ENCODE data around the gene TMEM38A. TPM values are rescaled to one million over a fixed set of nuclear protein-coding genes. Genes with fewer than 3 reads are reported as not detected.
"Not testable (repeated sequence)": the region's sequence is repeated elsewhere in the genome, so short reads cannot be mapped to it uniquely, and the experiment has no call there.

TMEM38A gene
- total and polyA plus RNA-seq, 4 donors, result 3.1 to 6.2 (median 3.9) TPM

GRCh38 chr19:16722591-16722990 is 61.7 kb downstream of the TMEM38A start (continued):
- TF ChIP-seq, protein P1, sequence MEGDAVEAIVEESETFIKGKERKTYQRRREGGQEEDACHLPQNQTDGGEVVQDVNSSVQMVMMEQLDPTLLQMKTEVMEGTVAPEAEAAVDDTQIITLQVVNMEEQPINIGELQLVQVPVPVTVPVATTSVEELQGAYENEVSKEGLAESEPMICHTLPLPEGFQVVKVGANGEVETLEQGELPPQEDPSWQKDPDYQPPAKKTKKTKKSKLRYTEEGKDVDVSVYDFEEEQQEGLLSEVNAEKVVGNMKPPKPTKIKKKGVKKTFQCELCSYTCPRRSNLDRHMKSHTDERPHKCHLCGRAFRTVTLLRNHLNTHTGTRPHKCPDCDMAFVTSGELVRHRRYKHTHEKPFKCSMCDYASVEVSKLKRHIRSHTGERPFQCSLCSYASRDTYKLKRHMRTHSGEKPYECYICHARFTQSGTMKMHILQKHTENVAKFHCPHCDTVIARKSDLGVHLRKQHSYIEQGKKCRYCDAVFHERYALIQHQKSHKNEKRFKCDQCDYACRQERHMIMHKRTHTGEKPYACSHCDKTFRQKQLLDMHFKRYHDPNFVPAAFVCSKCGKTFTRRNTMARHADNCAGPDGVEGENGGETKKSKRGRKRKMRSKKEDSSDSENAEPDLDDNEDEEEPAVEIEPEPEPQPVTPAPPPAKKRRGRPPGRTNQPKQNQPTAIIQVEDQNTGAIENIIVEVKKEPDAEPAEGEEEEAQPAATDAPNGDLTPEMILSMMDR (IDR thresholded peaks at IDR 0.05; ENCODE audit: low read depth, low read length, missing input control), result no peak

- no peaks in the 10 kb centered on the region for H3K36me3 ChIP-seq (ENCODE audit: control insufficient read depth in 4 of 4, insufficient read depth in 3 of 4, low read depth in 1 of 4, low read length in 3 of 4)
- DNase-seq (ENCODE audit: low spot score), result no peak
- TF ChIP-seq, protein P1 (IDR thresholded peaks at IDR 0.05; ENCODE audit: low read depth, low read length, missing input control), result no peak
- TF ChIP-seq NR2F2 (IDR thresholded peaks at IDR 0.05) (no peak), GABPA (IDR thresholded peaks at IDR 0.05 in 1 of 2, conservative IDR thresholded peaks at IDR 0.05 in 1 of 2) (no peak), FOXA2 (IDR thresholded peaks at IDR 0.05) (no peak), JUND (IDR thresholded peaks at IDR 0.05) (no peak), RAD21 (IDR thresholded peaks at IDR 0.05) (no peak), TAF1 (conservative IDR thresholded peaks at IDR 0.05) (no peak), REST (IDR thresholded peaks at IDR 0.05) (no peak), EGR1 (IDR thresholded peaks at IDR 0.05; ENCODE audit: low read depth in 2 of 2) (no peak), SP1 (IDR thresholded peaks at IDR 0.05) (no peak), HNF4G (IDR thresholded peaks at IDR 0.05) (no peak)
- TF ChIP-seq, protein P2, sequence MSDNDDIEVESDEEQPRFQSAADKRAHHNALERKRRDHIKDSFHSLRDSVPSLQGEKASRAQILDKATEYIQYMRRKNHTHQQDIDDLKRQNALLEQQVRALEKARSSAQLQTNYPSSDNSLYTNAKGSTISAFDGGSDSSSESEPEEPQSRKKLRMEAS (IDR thresholded peaks at IDR 0.05), result no peak
- H3K4me1 ChIP-seq (ENCODE audit: control insufficient read depth in 4 of 4, insufficient read depth in 4 of 4, low read length in 3 of 4), result no peaks in the 10 kb centered on the region
- H3K9me3 ChIP-seq (ENCODE audit: control insufficient read depth in 4 of 4, low read length in 3 of 4), result peaks cover 0 to 2% (median 0%) of the 10 kb centered on the region in 4 donors
- H3K4me3 ChIP-seq (ENCODE audit: low read depth in 1 of 3, low read length in 3 of 3), result no peak overlapping the region
- no peak overlapping the region for H3K27ac ChIP-seq (ENCODE audit: low read depth in 1 of 2, low read length in 2 of 2)
- H3K27me3 ChIP-seq (ENCODE audit: control insufficient read depth in 4 of 4, insufficient read depth in 4 of 4, low read length in 3 of 4), result no peaks in the 10 kb centered on the region
- WGBS, result 81% methylated on average over 11 of the region's 11 CpGs
- H3K9ac ChIP-seq (ENCODE audit: low read depth in 1 of 2, low read length in 2 of 2), result no peak overlapping the region
Observed at GRCh38 chr19:16726916-16727315, 66.0 kb downstream of the TMEM38A start.

DNA sequence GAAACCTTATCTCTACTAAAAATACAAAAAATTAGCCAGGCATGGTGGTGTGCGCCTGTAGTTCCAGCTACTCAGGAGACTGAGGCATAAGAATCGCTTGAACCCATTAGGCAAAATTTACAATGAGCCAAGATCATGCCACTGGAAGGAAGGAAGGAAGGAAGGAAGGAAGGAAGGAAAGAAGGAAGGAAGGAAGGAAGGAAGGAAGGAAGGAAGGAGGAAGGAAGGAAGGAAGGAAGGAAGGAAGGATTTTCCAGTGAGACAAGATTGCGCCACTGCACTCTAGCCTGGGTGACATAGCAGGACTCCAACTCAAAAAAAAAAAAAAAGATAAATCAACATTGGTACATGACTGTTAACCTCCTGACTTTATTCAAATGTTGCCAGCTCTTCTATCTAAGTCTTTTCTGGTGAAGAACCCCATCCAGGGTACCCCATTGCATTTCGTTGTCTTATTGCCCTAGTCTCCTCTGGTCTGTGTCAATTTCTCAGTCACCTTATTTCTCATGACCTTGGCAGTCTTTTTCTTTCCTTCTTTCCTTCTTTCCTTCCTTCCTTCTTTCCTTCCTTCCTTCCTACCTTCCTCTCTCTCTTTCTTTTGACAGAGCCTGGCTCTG is 74.8 kb downstream of the TMEM38A start:
- H3K4me3 ChIP-seq (ENCODE audit: low read depth in 1 of 3, low read length in 3 of 3); H3K27me3 ChIP-seq (ENCODE audit: control insufficient read depth in 4 of 4, insufficient read depth in 4 of 4, low read length in 3 of 4); DNase-seq (ENCODE audit: low spot score); H3K4me1 ChIP-seq (ENCODE audit: control insufficient read depth in 4 of 4, insufficient read depth in 4 of 4, low read length in 3 of 4); H3K9me3 ChIP-seq (ENCODE audit: control insufficient read depth in 4 of 4, low read length in 3 of 4); H3K9ac ChIP-seq (ENCODE audit: low read depth in 1 of 2, low read length in 2 of 2); H3K27ac ChIP-seq (ENCODE audit: low read depth in 1 of 2, low read length in 2 of 2); H3K36me3 ChIP-seq (ENCODE audit: control insufficient read depth in 4 of 4, insufficient read depth in 3 of 4, low read depth in 1 of 4, low read length in 3 of 4): not testable (repeated sequence)
- WGBS, result 82% methylated on average over 4 of the region's 4 CpGs

Data from liver (tissue), 9 donors.